AG09309 (cell line): ENCODE data around the gene ECE1.
A peak's percentile ranks its signal among the peaks of the same experiment; 100 is the strongest.

Experiments
- DNase-seq: peaks from one replicate; pipeline ENCODE4 v3.0.0-alpha.2; 2010; ENCODE audit warnings: low read depth
- H3K4me3 ChIP-seq: 2 replicates; pipeline ENCODE4 v1.5.1; 2011; ENCODE audit warnings: mild to moderate bottlenecking, low read depth, low read length, moderate library complexity; ENCODE audit not compliant: control insufficient read depth
- TF ChIP-seq, protein P1 (sequence below): IDR thresholded peaks from 2 replicates; pipeline ENCODE4 v1.5.1; 2011; ENCODE audit warnings: mild to moderate bottlenecking, low read depth, low read length, inconsistent platforms; ENCODE audit not compliant: insufficient read depth, control insufficient read depth; ENCODE audit errors: missing control alignments

ECE1 gene

DNA sequence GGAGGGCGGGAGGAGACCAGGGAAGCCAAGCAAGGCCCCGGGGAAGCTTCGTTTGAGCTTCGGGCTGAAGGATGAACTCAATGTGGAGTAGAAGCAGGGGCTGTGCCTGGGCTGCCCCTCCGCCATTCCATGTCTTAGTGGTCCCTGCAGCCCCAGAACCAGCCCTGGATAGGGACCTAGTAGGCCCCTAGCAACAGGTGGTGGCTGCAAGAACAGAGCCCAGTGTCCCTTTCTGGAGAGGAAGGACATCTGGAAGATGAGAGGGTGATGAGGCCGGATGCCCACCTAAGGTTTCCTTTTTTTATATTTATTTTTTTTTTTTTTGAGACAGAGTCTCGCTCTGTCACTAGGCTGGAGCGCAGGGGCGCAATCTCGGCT, 27.2 kb downstream of the ECE1 start:
- TF ChIP-seq, protein P1, sequence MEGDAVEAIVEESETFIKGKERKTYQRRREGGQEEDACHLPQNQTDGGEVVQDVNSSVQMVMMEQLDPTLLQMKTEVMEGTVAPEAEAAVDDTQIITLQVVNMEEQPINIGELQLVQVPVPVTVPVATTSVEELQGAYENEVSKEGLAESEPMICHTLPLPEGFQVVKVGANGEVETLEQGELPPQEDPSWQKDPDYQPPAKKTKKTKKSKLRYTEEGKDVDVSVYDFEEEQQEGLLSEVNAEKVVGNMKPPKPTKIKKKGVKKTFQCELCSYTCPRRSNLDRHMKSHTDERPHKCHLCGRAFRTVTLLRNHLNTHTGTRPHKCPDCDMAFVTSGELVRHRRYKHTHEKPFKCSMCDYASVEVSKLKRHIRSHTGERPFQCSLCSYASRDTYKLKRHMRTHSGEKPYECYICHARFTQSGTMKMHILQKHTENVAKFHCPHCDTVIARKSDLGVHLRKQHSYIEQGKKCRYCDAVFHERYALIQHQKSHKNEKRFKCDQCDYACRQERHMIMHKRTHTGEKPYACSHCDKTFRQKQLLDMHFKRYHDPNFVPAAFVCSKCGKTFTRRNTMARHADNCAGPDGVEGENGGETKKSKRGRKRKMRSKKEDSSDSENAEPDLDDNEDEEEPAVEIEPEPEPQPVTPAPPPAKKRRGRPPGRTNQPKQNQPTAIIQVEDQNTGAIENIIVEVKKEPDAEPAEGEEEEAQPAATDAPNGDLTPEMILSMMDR: no peak
- H3K4me3 ChIP-seq: no peak overlapping the region
- no peak for DNase-seq

DNA sequence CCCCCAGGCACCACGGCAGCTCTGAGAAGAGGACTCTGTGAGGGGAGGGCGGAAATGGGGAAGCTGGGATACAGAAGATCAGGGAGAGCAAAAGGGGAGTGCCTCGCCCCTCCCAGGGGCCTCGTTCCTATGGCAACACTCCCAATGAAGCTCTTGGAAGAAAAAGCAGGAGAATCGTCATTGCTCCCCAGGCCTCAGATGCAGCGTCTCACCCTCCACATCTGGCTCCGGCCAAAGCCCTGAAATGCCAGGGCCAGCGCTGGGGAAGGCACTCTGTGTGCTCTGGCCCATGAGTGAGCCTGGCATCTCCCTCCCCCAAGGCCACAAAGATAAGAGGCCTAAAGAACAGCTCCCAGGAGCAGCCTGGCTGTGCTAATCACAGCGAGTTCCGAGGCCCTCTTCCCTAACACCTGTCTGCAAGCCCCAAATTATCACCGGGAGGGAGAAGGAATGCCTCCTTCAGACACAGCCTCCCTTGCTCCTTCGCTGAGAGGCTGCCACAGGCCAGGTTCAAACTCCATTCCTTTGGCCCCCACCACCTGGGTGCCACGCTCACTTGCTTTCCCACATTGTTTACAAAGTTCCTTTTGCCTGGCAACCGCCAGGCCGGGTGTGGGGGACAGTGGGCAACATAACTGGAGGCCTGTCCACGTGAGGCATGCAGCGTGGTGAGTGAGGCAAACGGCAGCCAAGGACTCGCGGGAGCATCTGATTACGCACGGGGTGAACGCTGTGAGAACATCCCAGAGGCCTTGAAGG, 27.8 kb downstream of the ECE1 start:
- TF ChIP-seq, protein P1: no peak
- H3K4me3 ChIP-seq: no peak overlapping the region
- DNase-seq: peak; percentile 52

DNA sequence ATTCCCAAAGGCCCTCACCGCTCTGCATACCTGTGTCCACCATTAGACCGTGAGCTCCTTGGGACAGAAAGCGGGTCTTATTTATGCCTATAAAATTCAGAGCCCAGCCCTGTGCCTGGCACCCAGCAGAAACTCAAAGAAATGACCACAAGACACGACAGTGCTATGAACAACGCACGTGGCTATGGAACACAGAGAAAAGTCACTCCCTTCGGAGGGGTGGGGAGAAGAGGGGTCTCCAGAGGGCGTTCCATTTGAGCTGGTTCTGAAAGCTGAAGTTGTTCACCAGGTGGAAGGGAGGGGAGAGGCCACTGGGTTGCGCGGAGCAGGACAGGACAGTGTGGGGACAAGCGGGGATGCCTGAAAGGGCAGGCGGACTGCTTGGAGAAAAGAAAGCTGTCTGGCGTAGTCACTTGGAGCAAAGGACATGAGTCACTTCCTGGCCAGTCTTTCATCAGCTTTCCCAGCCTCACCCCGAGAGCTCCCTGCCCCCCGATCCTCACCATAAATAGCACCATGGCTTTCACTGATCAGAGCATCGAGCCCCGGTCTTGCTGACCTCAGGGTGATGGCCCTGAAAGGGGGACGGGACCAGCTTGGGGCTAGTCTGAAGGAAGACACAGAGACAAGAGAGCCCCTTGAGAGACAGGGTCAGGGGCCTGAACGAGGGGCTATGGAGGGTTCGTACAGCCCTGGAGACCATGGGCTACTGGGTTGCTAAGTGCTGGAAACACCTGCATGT, 28.5 kb downstream of the ECE1 start:
- no peak overlapping the region for H3K4me3 ChIP-seq

DNA sequence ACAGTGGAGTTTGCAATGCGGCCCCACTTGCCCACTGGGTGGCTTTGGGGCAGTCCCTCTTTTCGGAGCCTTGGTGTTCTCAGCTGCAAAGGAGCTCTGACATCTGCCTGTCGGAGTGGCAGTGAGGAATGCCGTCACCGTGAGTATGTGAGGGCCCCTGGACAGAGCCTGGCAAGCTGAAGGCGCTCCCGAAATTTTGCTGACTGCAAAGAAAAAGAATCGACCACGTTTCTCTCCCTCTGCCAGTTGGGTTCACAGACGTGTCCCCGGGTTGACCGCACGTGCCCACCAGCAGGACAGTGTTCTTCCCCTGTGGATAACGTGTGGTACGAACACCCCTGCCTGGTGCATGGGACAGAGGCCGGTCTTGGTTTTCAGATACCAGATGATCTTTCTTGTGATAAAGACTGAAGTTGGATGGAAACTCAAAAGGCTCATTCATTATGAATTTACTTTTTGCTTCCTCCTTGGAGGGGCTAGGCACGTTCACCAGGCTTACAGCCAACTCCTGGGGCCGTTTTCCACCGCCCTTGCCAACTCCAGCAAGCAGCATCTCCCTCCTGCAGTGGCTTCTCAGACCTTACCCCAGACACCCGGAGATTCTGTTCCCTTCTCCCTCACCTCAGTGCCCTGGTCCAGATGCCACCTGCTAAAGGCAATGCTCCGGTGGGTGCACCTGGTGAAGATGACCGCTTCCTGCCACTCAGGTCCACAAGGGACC, 29.7 kb downstream of the ECE1 start:
- H3K4me3 ChIP-seq: no peak overlapping the region
- TF ChIP-seq, protein P1: no peak
- DNase-seq: no peak

More for the DNA sequence above, 28.5 kb downstream of the ECE1 start:
- TF ChIP-seq, protein P1: no peak
- peak; percentile 88 for DNase-seq

GRCh38 chr1:21259316-21260076, 30.8 kb downstream of the ECE1 start:
- H3K4me3 ChIP-seq: no peak overlapping the region
- TF ChIP-seq, protein P1: no peak
- DNase-seq: no peak
